LNCaP clone FGC (cell line): ENCODE measurements around the gene MYO1G.
"Not testable (repeated sequence)": the region's sequence is repeated elsewhere in the genome, so short reads cannot be mapped to it uniquely, and the experiment has no call there.

Experiments used
- DNase-seq: peaks from one replicate; pipeline ENCODE4 v3.0.0-alpha.2; 2011; ENCODE audit warnings: low read depth
- H3K4me3 ChIP-seq: 2 replicates; pipeline ENCODE4 v1.5.1; 2011; ENCODE audit warnings: mild to moderate bottlenecking, low read depth, low read length, control low read depth
- CTCF ChIP-seq: IDR thresholded peaks from 2 replicates; pipeline ENCODE4 v1.5.1; 2012; ENCODE audit warnings: mild to moderate bottlenecking; ENCODE audit not compliant: control insufficient read depth, insufficient read depth; ENCODE audit errors: extremely low read depth

Gene MYO1G

GRCh38 chr7:44999245-45000092 is 20.7 kb upstream of the MYO1G start:
- no peak for TF ChIP-seq CTCF
- DNase-seq: peak; percentile 96
- H3K4me3 ChIP-seq: peak overlapping the region; percentile 59

- no peak for TF ChIP-seq CTCF
- H3K4me3 ChIP-seq: peak overlapping the region; percentile 59; the same call in 1 of the 2 replicates
- no peak for DNase-seq
Observed at GRCh38 chr7:44998153-44998871, 19.5 kb upstream of the MYO1G start.

GRCh38 chr7:44995555-44996493 is 17.0 kb upstream of the MYO1G start:
- no peak for DNase-seq
- TF ChIP-seq CTCF: no peak
- H3K4me3 ChIP-seq: no peak overlapping the region

GRCh38 chr7:44994877-44995554 is 16.2 kb upstream of the MYO1G start:
- DNase-seq: no peak
- H3K4me3 ChIP-seq: no peak overlapping the region
- TF ChIP-seq CTCF: no peak

- H3K4me3 ChIP-seq, DNase-seq: not testable (repeated sequence)
Observed at GRCh38 chr7:44992004-44992795, 13.4 kb upstream of the MYO1G start.

GRCh38 chr7:44990109-44991023 is 11.6 kb upstream of the MYO1G start:
- TF ChIP-seq CTCF: no peak
- no peak overlapping the region for H3K4me3 ChIP-seq
- DNase-seq: no peak
